ENCODE measurements around the gene GOLPH3.

Gene GOLPH3

GRCh38 chr5:32170303-32171151 is 3.6 kb downstream of the GOLPH3 start:
- DNase-seq (ENCODE audit: low read depth), result peak; percentile 64

- no peak for DNase-seq (ENCODE audit: low read depth)
These were observed 5.6 kb downstream of the GOLPH3 start for GRCh38 chr5:32168460-32169033.

GRCh38 chr5:32165597-32165996 is 8.5 kb downstream of the GOLPH3 start:
- DNase-seq (ENCODE audit: low read depth), result no peak

GRCh38 chr5:32163785-32164184 is 10.3 kb downstream of the GOLPH3 start:
- no peak for DNase-seq (ENCODE audit: low read depth)

GRCh38 chr5:32163053-32163452 is 11.1 kb downstream of the GOLPH3 start:
- no peak for DNase-seq (ENCODE audit: low read depth)

- DNase-seq (ENCODE audit: low read depth), result no peak
These were observed 13.9 kb downstream of the GOLPH3 start for GRCh38 chr5:32160228-32160627.

- no peak for DNase-seq (ENCODE audit: low read depth)
These were observed 14.6 kb downstream of the GOLPH3 start for GRCh38 chr5:32159328-32160072.

- DNase-seq (ENCODE audit: low read depth), result no peak
These were observed 15.5 kb downstream of the GOLPH3 start for GRCh38 chr5:32158679-32158975.

- DNase-seq (ENCODE audit: low read depth), result no peak
These were observed 17.0 kb downstream of the GOLPH3 start for GRCh38 chr5:32157078-32157477.

- no peak for DNase-seq (ENCODE audit: low read depth)
These were observed 17.5 kb downstream of the GOLPH3 start for GRCh38 chr5:32156635-32157034.

GRCh38 chr5:32155211-32155610 is 18.9 kb downstream of the GOLPH3 start:
- no peak for DNase-seq (ENCODE audit: low read depth)

GRCh38 chr5:32153723-32154122 is 20.4 kb downstream of the GOLPH3 start:
- no peak for DNase-seq (ENCODE audit: low read depth)

- no peak for DNase-seq (ENCODE audit: low read depth)
These were observed 22.9 kb downstream of the GOLPH3 start for GRCh38 chr5:32151198-32151597.

GRCh38 chr5:32150366-32150765 is 23.8 kb downstream of the GOLPH3 start:
- no peak for DNase-seq (ENCODE audit: low read depth)

- DNase-seq (ENCODE audit: low read depth), result no peak
These were observed 26.2 kb downstream of the GOLPH3 start for GRCh38 chr5:32147959-32148358.

- DNase-seq (ENCODE audit: low read depth), result no peak
These were observed 26.9 kb downstream of the GOLPH3 start for GRCh38 chr5:32147236-32147635.

GRCh38 chr5:32145378-32145777 is 28.7 kb downstream of the GOLPH3 start:
- DNase-seq (ENCODE audit: low read depth), result no peak

- DNase-seq (ENCODE audit: low read depth), result no peak
These were observed 29.5 kb downstream of the GOLPH3 start for GRCh38 chr5:32144378-32145207.

- DNase-seq (ENCODE audit: low read depth), result no peak
These were observed 30.3 kb downstream of the GOLPH3 start for GRCh38 chr5:32143617-32144377.

- no peak for DNase-seq (ENCODE audit: low read depth)
These were observed 35.2 kb downstream of the GOLPH3 start for GRCh38 chr5:32138839-32139493.

- DNase-seq (ENCODE audit: low read depth), result no peak
These were observed 37.8 kb downstream of the GOLPH3 start for GRCh38 chr5:32136342-32136741.

All from GM04503 (cell line).